ENCODE data around the gene RPL23.

DNA sequence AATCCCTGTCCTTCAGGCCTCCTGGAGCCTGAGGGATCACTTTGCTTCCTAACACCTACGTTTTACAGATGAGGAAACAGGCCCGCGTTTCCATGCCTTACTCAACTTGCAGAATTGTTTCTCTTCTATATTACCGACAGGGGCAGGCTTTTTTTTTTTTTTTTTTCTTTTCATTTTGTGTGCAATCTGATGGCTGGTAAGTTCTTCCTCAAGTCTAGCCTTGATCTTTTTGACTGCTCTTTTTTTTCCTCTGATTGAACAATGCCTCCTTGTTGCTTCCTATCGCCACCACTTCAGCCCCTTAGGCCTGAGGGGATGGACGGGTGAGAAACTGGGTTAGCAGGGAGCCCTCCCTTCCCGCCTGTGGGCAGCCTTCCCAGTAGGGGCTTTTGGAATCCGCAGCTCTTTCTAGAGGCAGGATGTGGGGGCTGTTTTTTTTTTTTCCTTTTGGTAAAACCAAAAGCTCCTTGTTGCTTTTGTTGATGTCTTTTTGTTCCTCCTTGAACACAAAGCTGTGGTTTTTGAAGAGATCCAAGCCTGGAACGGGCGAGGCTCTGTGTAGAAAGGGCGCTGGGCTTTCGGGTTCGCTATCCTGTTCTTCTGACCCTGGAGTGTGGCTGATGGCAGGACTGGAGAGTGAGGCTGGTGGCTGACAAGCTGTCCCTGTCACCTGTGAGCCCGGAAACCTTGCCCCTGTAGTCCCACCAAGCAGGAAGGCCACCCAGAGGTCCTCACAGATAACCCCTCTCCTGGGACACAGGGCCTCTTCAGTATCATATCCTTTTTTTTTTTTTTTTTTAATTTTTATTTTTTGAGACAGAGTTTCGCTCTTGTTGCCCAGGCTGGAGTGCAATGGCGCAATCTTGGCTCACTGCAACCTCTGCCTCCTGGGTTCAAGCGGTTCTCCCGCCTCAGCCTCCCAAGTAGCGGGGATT is 30.3 kb upstream of the RPL23 start:
- TF ChIP-seq POLR2A (IDR thresholded peaks at IDR 0.05) = no peak
- TF ChIP-seq, protein P1, sequence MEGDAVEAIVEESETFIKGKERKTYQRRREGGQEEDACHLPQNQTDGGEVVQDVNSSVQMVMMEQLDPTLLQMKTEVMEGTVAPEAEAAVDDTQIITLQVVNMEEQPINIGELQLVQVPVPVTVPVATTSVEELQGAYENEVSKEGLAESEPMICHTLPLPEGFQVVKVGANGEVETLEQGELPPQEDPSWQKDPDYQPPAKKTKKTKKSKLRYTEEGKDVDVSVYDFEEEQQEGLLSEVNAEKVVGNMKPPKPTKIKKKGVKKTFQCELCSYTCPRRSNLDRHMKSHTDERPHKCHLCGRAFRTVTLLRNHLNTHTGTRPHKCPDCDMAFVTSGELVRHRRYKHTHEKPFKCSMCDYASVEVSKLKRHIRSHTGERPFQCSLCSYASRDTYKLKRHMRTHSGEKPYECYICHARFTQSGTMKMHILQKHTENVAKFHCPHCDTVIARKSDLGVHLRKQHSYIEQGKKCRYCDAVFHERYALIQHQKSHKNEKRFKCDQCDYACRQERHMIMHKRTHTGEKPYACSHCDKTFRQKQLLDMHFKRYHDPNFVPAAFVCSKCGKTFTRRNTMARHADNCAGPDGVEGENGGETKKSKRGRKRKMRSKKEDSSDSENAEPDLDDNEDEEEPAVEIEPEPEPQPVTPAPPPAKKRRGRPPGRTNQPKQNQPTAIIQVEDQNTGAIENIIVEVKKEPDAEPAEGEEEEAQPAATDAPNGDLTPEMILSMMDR (IDR thresholded peaks at IDR 0.05) = peak in 1 of 6 experiments; percentile 5

Measured in esophagus squamous epithelium (tissue), 4 donors.